Mammary epithelial cell (primary cell): ENCODE data around the gene APMAP.

Experiments
- EZH2 ChIP-seq: IDR thresholded peaks from 2 replicates; pipeline ENCODE4 v1.6.1; 2012; ENCODE audit warnings: low read length, inconsistent platforms, borderline replicate concordance
- TF ChIP-seq, protein P1 (sequence below), 2 donors: IDR thresholded peaks in 1 of 2; conservative IDR thresholded peaks in 1 of 2; 2 replicates each; pipeline ENCODE4 v1.5.1; 2011 to 2012; ENCODE audit warnings: inconsistent platforms in 2 of 2, low read length in 2 of 2, mild to moderate bottlenecking in 2 of 2, control low read depth in 1 of 2, low read depth in 1 of 2; ENCODE audit not compliant: insufficient read depth in 1 of 2; ENCODE audit errors: extremely low read depth in 1 of 2

GRCh38 chr20:25033924-25034300, 41.4 kb upstream of the APMAP start:
- TF ChIP-seq, protein P1, sequence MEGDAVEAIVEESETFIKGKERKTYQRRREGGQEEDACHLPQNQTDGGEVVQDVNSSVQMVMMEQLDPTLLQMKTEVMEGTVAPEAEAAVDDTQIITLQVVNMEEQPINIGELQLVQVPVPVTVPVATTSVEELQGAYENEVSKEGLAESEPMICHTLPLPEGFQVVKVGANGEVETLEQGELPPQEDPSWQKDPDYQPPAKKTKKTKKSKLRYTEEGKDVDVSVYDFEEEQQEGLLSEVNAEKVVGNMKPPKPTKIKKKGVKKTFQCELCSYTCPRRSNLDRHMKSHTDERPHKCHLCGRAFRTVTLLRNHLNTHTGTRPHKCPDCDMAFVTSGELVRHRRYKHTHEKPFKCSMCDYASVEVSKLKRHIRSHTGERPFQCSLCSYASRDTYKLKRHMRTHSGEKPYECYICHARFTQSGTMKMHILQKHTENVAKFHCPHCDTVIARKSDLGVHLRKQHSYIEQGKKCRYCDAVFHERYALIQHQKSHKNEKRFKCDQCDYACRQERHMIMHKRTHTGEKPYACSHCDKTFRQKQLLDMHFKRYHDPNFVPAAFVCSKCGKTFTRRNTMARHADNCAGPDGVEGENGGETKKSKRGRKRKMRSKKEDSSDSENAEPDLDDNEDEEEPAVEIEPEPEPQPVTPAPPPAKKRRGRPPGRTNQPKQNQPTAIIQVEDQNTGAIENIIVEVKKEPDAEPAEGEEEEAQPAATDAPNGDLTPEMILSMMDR (conservative IDR thresholded peaks at IDR 0.05 in 1 of 2, IDR thresholded peaks at IDR 0.05 in 1 of 2; ENCODE audit: extremely low read depth in 1 of 2, insufficient read depth in 1 of 2, low read depth in 1 of 2, low read length in 2 of 2): no peak
- no peak for TF ChIP-seq EZH2
